IPS DF 19.7 (cell line): Measurements from ENCODE around the gene TMEM163.
"Not testable (repeated sequence)": the region's sequence is repeated elsewhere in the genome, so short reads cannot be mapped to it uniquely, and the experiment has no call there.

Experiments used
- DNase-seq: peaks from one replicate; pipeline ENCODE4 v3.0.0-alpha.2; 2013; ENCODE audit warnings: low read depth, low spot score

The TMEM163 gene

DNA sequence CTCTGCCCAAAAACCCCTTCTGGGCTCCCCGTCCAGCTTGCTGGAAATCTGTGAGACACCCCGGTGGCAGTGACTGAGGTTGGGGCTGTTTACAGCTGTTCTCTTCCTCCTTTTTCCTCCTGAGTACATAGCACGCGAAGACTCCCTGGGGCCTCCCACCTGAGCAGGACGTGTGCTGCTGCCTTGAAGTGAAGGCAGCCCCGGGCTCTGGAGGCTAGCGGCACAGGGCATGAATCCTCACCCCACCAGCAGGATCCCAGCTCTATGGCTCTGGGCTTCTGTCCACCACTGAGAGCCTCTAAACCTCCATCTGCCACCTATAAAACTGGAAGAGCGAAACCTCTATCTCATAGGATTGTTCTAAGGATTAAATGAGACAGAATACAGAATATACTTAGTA, 182.5 kb downstream of the TMEM163 start:
- no peak for DNase-seq

GRCh38 chr2:134532537-134532936, 186.3 kb downstream of the TMEM163 start:
- no peak for DNase-seq

DNA sequence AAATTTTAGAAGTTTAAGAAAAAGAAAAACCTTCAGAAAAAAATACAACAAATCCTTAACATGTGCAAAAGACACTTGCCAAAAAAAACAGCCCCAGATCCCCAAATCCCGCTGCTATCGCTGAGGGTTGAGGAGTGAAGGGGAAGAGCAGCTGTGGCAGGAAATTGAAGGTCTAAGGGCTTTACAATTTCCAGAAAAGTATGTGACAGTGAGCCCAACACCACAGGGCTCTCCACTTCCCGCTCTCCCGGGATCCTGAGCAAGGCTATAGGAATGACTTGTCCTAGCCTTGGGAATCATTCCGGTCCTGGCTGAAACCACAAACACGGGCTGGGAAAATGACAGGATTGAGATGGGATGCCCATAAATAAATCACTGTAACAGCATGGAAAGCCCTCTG, 191.4 kb downstream of the TMEM163 start:
- no peak for DNase-seq

DNA sequence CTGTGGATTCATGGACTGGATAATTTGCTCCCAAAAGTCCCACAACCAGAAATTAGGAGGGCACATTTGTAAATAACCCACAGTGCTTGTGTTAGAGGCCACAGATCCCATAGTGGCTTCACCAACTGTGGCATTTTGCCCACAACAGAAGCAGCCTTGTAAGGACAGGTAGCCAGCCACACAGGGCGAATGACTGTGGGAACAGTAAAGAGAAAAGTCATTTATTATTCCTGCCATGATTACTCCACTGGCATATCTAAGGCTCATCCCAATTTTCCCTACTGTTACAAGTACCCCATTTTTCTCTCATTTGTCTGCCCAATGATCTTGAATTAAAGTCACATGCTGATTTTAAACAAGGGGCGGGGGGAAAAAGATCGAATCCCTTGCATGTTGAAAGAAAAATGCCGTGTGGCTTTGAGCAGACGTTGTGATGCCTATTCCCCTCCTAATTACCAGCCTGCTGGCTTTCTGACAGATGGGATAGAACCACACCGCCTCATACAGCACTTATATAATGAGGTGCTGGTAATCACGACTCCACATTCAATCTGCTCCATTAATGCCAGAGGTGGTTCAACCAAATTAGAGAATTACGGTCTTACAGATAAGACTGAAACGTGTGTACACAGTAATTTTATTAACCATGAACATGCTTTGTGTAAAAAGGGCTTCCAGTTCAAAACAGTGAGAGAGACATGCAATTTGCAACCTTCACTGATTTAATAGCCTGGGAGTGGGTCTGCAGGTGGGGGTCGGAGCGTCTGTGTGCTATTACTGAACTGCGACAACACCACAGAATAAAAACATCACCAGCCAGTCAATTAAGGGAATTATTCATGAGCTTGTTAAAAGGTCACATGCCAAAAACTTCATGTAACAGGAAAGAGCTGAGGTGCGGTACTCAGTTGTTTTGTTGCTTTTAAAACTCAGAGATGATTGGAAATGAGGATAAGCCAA, 196.0 kb downstream of the TMEM163 start:
- no peak for DNase-seq

DNA sequence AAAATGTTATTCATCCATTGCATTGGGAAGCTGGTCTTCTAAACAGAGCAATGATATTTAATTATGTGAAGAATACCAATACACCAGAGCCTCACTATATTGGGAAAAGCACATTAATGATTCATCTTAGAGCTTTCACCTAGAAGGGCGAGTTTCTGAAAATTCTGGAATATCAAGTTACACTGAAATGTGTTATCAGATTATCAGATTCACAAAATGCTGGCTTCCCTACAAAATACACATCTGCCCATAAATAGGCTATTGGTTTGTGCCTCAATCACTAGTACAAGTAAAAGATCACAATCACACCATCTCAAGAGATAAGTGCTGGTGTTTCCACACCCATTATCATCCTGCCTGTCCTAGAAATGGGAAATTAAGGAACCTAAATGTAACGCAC, 200.7 kb downstream of the TMEM163 start:
- no peak for DNase-seq

DNA sequence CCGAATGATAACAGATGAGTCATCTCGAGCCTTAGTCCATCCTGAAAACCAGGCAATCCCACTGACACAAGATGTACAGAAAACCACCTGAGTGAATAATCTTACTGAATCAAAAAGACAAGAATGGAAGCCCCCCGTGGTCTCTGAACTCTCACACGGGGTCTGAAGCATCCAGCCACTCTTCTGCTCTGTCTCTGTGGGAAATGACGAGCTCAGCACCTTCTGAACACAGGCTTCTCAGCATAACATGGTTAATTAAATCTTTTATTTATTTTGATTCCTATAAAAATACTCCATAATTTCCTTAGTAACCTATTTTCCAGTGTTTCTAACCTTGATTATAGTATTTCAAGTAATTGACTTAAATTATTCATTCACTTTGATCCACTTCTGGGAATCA, 203.7 kb downstream of the TMEM163 start:
- DNase-seq: no peak

DNA sequence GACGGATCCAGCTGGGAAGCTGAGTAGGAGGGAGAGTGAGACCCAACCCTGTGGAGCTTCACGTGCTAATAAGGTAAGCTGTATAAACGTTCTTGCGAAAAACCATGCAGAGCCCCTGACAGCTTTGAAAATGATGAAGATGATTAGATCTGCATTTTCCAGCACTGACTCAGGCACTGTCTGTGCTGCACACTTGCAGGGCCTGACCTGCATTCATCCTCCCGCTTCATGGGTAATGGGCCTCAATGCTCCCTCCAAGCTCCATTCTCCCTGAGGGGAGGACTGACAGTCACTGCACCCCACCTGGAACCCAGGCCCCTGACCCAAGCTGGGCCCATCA, 205.4 kb downstream of the TMEM163 start:
- DNase-seq: no peak

- no peak for DNase-seq
Measured at GRCh38 chr2:134512734-134513464, 205.9 kb downstream of the TMEM163 start.

DNA sequence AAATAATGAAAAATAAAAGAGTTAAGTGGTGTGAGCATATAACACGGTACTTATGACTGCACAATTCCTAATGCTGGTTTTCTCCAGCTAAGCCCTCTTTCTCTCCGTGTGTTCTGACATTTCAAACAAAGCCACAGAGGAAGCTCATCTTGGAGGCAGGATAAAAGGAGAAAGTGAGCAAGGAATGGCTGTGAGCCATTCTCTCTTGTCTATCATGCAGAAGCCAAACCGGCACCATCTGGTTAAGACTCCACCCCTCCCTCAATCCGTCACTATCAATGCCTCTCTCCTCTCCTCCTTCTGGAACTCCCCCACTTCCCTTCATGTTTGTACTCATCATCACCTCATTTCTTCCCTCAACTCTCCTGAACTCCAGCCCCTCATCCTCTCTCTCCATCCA, 210.4 kb downstream of the TMEM163 start:
- DNase-seq: no peak

GRCh38 chr2:134507697-134508096, 211.1 kb downstream of the TMEM163 start:
- DNase-seq: no peak

DNA sequence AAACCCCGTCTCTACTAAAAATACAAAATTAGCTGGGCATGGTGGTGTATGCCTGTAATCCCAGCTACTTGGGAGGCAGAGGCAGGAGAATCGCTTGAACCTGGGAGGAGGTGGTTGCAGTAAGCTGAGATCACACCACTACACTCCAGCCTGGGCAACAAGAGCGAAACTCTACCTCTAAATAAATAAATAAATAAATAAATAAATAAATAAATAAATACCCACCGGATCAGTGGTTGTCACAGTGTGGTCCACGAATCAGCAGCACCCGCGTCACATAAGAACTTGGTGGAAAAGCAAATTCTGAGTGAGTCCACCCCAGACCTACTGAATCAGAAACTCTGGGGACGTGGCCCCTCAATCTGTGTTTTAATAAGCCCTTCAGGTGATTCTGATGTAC, 211.6 kb downstream of the TMEM163 start:
- DNase-seq: not testable (repeated sequence)

GRCh38 chr2:134505446-134505845, 213.4 kb downstream of the TMEM163 start:
- no peak for DNase-seq

GRCh38 chr2:134504586-134505336, 214.0 kb downstream of the TMEM163 start:
- no peak for DNase-seq

DNA sequence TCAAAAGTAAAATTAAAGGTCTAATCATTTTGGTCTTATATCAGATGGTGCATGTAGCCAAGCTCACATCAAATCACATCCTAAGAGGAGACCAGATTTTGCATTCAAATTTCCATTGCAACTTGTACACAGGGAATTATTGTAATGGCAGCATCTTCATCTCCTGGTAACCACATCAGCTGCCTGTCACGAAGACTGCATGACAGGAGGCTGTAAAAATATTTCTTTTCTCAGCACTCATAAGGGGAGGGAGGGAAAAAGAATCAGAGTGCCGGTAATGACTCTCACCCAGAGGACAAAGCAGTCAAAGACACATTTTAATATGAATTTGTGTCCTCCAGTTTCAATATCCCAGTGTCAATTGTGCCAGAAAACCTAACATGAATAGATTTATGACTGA, 216.7 kb downstream of the TMEM163 start:
- DNase-seq: no peak

GRCh38 chr2:134501476-134502091, 217.2 kb downstream of the TMEM163 start:
- no peak for DNase-seq

DNA sequence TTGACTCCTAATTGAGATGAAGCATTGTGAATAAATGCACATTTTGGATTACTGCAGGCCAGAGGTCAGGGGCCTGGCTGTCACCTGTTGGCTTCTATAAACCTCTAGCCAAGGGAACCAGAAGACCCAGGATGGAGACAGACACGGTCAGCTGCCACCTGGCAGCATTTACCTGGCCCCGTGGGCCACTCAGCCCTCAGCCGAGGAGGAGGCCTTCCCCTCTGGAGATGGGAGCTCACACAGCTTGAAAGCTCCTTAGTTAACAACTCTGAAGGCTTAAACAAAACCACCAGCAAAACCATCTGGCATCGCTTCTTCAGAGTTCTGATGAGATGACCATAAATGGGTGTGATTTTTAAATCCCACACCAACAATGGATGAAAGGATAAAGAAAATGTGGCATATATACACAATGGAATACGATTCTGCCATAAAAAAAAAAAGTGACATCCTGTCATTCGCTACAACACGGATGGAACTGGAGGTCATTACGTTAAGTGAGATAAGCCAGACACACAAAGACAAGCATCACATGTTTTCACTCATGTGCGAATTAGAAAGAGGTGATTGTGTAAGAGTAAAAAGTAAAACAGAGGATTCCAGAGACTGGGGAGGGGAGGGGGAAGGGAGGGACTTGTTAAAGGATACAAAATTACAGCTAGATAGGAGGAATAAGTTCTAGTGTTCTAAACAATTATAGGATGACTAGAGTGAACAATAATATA, 218.4 kb downstream of the TMEM163 start:
- DNase-seq: no peak

DNA sequence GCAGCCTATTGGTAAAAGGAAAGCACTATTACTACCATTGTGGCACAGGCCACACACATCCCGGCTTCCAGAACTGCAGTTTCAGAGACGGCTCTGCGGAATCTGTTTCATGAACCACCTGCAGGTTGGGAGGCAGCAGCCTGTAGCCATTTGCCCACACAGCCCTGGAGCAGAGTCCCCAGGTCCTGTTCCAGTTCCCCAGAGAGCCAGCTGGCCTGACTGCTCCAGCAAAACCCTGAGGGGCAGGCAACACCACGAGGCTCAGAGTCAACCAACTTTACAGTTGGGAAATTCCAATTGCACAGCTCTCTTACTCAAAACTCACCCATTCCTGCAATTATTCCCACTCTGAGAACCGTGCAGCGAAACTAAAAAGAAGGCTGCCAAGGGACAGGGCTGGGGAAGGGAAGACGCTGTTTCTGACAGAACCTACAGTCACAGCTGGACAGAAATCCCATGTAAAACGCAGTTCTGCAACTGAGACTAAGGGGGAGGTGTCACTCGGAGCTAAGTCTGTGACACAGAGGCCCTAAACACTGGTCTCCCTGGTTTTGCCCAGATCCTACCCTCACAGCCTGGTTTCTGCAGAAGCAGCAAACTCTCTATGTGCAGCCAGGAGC, 219.4 kb downstream of the TMEM163 start:
- DNase-seq: no peak

GRCh38 chr2:134498654-134499053, 220.1 kb downstream of the TMEM163 start:
- no peak for DNase-seq

GRCh38 chr2:134493797-134494196, 225.0 kb downstream of the TMEM163 start:
- no peak for DNase-seq

GRCh38 chr2:134491771-134492441, 226.9 kb downstream of the TMEM163 start:
- no peak for DNase-seq
